HL-60 (cell line): ENCODE results near the gene DBF4B.

Experiments used
- POLR2AphosphoS5 ChIP-seq: IDR thresholded peaks from 2 replicates; pipeline ENCODE4 v1.6.1; 2012; ENCODE audit warnings: low read depth
- REST ChIP-seq: IDR thresholded peaks from 2 replicates; pipeline ENCODE4 v1.6.1; 2012; ENCODE audit warnings: low read depth; ENCODE audit not compliant: insufficient replicate concordance
- TF ChIP-seq, protein P1 (sequence below): IDR thresholded peaks from one replicate; pipeline ENCODE4 v1.5.1; 2011; ENCODE audit warnings: low read length, control low read depth, inconsistent platforms; ENCODE audit not compliant: insufficient read depth

- TF ChIP-seq, protein P1, sequence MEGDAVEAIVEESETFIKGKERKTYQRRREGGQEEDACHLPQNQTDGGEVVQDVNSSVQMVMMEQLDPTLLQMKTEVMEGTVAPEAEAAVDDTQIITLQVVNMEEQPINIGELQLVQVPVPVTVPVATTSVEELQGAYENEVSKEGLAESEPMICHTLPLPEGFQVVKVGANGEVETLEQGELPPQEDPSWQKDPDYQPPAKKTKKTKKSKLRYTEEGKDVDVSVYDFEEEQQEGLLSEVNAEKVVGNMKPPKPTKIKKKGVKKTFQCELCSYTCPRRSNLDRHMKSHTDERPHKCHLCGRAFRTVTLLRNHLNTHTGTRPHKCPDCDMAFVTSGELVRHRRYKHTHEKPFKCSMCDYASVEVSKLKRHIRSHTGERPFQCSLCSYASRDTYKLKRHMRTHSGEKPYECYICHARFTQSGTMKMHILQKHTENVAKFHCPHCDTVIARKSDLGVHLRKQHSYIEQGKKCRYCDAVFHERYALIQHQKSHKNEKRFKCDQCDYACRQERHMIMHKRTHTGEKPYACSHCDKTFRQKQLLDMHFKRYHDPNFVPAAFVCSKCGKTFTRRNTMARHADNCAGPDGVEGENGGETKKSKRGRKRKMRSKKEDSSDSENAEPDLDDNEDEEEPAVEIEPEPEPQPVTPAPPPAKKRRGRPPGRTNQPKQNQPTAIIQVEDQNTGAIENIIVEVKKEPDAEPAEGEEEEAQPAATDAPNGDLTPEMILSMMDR, result no peak
- TF ChIP-seq POLR2AphosphoS5, result no peak
- no peak for TF ChIP-seq REST
Observed at GRCh38 chr17:44741316-44741715, 32.9 kb downstream of the DBF4B start.
